GM12878 (cell line): ENCODE measurements around the gene CDCP2. TPM values are rescaled to one million over a fixed set of nuclear protein-coding genes. Genes with fewer than 3 reads are reported as not detected.

Source experiments
- ATAC-seq: fragments of 200-7000 bp; cut with Tn5 transposase; 3 replicates; pipeline ENCODE4 v1.9.1; 2020; ENCODE audit warnings: mild to moderate bottlenecking, moderate library complexity
- BruUV-seq: library from RNA; stranded (reverse); fragments of 400-500 nt; replicated peaks from 2 replicates; lab custom pipeline; 2021; lab: Mats Ljungman, UMichigan
- CTCF ChIA-PET: fragments of 300-600 bp; sonication (Branson Sonifier 250); formaldehyde crosslinking; extraction: SDS; loops from one replicate; lab custom pipeline; 2021; ENCODE audit warnings: inconsistent platforms; lab: Yijun Ruan, JAX
- POLR2A ChIA-PET: fragments of 350-600 bp; formaldehyde crosslinking; extraction: SDS; loops from one replicate; lab custom pipeline; 2021; ENCODE audit warnings: inconsistent platforms; lab: Charles Lee
- RAD21 ChIA-PET: fragments of 300-600 bp; sonication (Branson Sonifier 250); formaldehyde crosslinking; loops from one replicate; lab custom pipeline; 2023; ENCODE audit warnings: antibody characterized with exemption; ENCODE audit not compliant: unreplicated experiment; lab: Charles Lee
- SMC1A ChIA-PET: fragments of 300-600 bp; sonication (Branson Sonifier 250); formaldehyde crosslinking; loops from one replicate; lab custom pipeline; 2023; ENCODE audit not compliant: unreplicated experiment, uncharacterized antibody; lab: Charles Lee
- DNase-seq: peaks from one replicate; pipeline ENCODE4 v3.0.0-alpha.2; 2011; ENCODE audit warnings: low read depth, low spot score
- FAIRE-seq: peaks from 3 replicates; lab custom pipeline; 2011; peaks lifted over from hg19 to GRCh38; lab: Jason Lieb, UNC
- H2AFZ ChIP-seq: 2 replicates; pipeline ENCODE4 v1.6.0; 2011; ENCODE audit warnings: low read depth, low read length, control low read depth; ENCODE audit not compliant: control insufficient read depth
- H3K27ac ChIP-seq: 2 replicates; pipeline ENCODE4 v1.5.1; 2011; ENCODE audit warnings: control low read depth; ENCODE audit not compliant: control insufficient read depth, insufficient read depth
- H3K27me3 ChIP-seq, 2 experiments: replicated peaks in 1 of 2; 2 replicates each; pipeline versions ENCODE4 v1.6.0 to v1.6.1; 2011; ENCODE audit warnings: low read length in 1 of 2; ENCODE audit not compliant: control insufficient read depth in 2 of 2, insufficient read depth in 2 of 2
- H3K36me3 ChIP-seq, 2 experiments: 2 replicates each; pipeline ENCODE4 v1.5.1; 2011; ENCODE audit warnings: low read length in 1 of 2; ENCODE audit not compliant: control insufficient read depth in 2 of 2, insufficient read depth in 2 of 2
- H3K4me1 ChIP-seq: 2 replicates; pipeline ENCODE4 v1.6.1; 2011; ENCODE audit warnings: mild to moderate bottlenecking, low read length, moderate library complexity, mixed read lengths; ENCODE audit not compliant: control insufficient read depth, insufficient read depth
- H3K4me2 ChIP-seq: 2 replicates; pipeline ENCODE4 v1.6.0; 2011; ENCODE audit warnings: control low read depth; ENCODE audit not compliant: control insufficient read depth, insufficient read depth
- H3K4me3 ChIP-seq: fragments of 200-600 bp; sonication (generic); 2 replicates; pipeline ENCODE4 v1.5.1; 2016
- H3K79me2 ChIP-seq: 2 replicates; pipeline ENCODE4 v1.6.0; 2011; ENCODE audit warnings: low read length; ENCODE audit not compliant: control insufficient read depth, insufficient read depth
- H3K9ac ChIP-seq: 2 replicates; pipeline ENCODE4 v1.8.0; 2011; ENCODE audit warnings: low read length, control low read depth, mixed read lengths; ENCODE audit not compliant: control insufficient read depth, insufficient read depth
- H3K9me3 ChIP-seq: replicated peaks from 3 replicates; pipeline ENCODE4 v1.5.1; 2011; ENCODE audit warnings: mild to moderate bottlenecking, low read length; ENCODE audit not compliant: control insufficient read depth, insufficient read depth
- H4K20me1 ChIP-seq: 2 replicates; pipeline ENCODE4 v1.6.0; 2011; ENCODE audit not compliant: control insufficient read depth, insufficient read depth
- CBX5 ChIP-seq: sonication (generic); IDR thresholded peaks from 2 replicates; pipeline ENCODE4 v1.6.1; 2016; ENCODE audit warnings: low read depth, moderate library complexity, mild to moderate bottlenecking, inconsistent platforms
- MEF2B ChIP-seq: fragments of 450-650 bp; IDR thresholded peaks from 2 replicates; pipeline ENCODE4 v1.6.1; 2018; ENCODE audit warnings: mild to moderate bottlenecking, moderate library complexity; ENCODE audit not compliant: partially characterized antibody, poor library complexity, severe bottlenecking
- NR2F1 ChIP-seq: fragments of 450-650 bp; conservative IDR thresholded peaks from 2 replicates; pipeline ENCODE4 v1.6.1; 2017; ENCODE audit warnings: mild to moderate bottlenecking
- NRF1 ChIP-seq: conservative IDR thresholded peaks from 2 replicates; pipeline ENCODE4 v1.6.1; 2011; ENCODE audit warnings: mild to moderate bottlenecking, low read depth, low read length, improper control_type of control experiment
- POLR2AphosphoS2 ChIP-seq: IDR thresholded peaks from 2 replicates; pipeline ENCODE4 v1.6.1; 2011; ENCODE audit warnings: low read depth, mild to moderate bottlenecking, low read length, improper control_type of control experiment, moderate library complexity
- USF1 ChIP-seq: IDR thresholded peaks from 2 replicates; pipeline ENCODE4 v1.6.1; 2011; ENCODE audit warnings: borderline replicate concordance, low read depth, mild to moderate bottlenecking, moderate library complexity, mixed read lengths, low read length; ENCODE audit not compliant: insufficient read depth; ENCODE audit errors: extremely low read length
- WRNIP1 ChIP-seq: IDR thresholded peaks from 2 replicates; pipeline ENCODE4 v1.6.1; 2011; ENCODE audit warnings: low read depth, low read length, improper control_type of control experiment, borderline replicate concordance
- ZNF217 ChIP-seq: fragments of 450-650 bp; IDR thresholded peaks from 2 replicates; pipeline ENCODE4 v1.6.1; 2017; ENCODE audit warnings: antibody characterized with exemption, mild to moderate bottlenecking
- ZZZ3 ChIP-seq: IDR thresholded peaks from 2 replicates; pipeline ENCODE4 v1.6.1; 2011; ENCODE audit warnings: low read depth; ENCODE audit not compliant: control insufficient read depth, insufficient read length
- WGBS: methylation state at CpG from one replicate; pipeline ENCODE4 v1.1.6; 2016; ENCODE audit warnings: low lambda C conversion rate; ENCODE audit not compliant: insufficient replicate concordance, insufficient coverage; ENCODE audit errors: missing lambda C conversion rate; 5-methylcytosine and 5-hydroxymethylcytosine counted together
- in situ Hi-C: fragments of 300-500 bp; cut with MboI; formaldehyde crosslinking; loops from 9 replicates; pipeline ENCODE4 v1.14.3; 2018; ENCODE audit warnings: mixed read lengths
- intact Hi-C: fragments of 100-400 bp; cut with micrococcal nuclease; formaldehyde crosslinking; loops from one replicate; pipeline ENCODE4 v1.14.2; 2022; ENCODE audit not compliant: unreplicated experiment
- polyA plus RNA-seq, 11 experiments: library from polyadenylated mRNA; depleted of rRNA in 4 of 11; unstranded in 6 of 11; stranded (reverse) in 5 of 11; fragments of >200 nt; fragmentation: Nextera tagmentation in 4 of 11; fragmentation: Illumina TruSeq in 1 of 11; extraction: Ambion mirVana in 4 of 11; extraction: Trizol in 1 of 11; gene quantifications; 1 replicate in 1 of 11; 2 replicates in 10 of 11; pipeline versions ENCODE4 v1.2.1 to v1.2.3, GENCODE V29; 2011 to 2016; ENCODE audit warnings: inconsistent platforms in 2 of 11, missing spikeins in 2 of 11, low read depth in 1 of 11
- total RNA-seq, 4 experiments: library from RNA; depleted of rRNA in 3 of 4; stranded (reverse); fragments of >200 nt in 3 of 4; fragmentation: Illumina TruSeq in 1 of 4; extraction: Trizol in 1 of 4; gene quantifications; 2 replicates each; pipeline versions ENCODE4 v1.2.1 to v1.2.3, GENCODE V29; 2013 to 2021
- TF ChIP-seq, protein P1 (sequence below): fragments of 450-650 bp; IDR thresholded peaks from 2 replicates; pipeline ENCODE4 v1.6.1; 2017; ENCODE audit warnings: mild to moderate bottlenecking, moderate library complexity

The CDCP2 gene
- total and polyA plus RNA-seq, 10 of the 15 experiments (the other 5 are each of a cell fraction or from before 2014, with no cell fraction given), result 0.06 TPM; not detected in 9

- ChIA-PET CTCF (no interaction called here), RAD21 (no interaction called here), SMC1A (no interaction called here), POLR2A (no interaction called here)
- no peaks in the 10 kb centered on the region for H3K9me3 ChIP-seq
- intact Hi-C loops (no loop called here), in situ Hi-C loops (no loop called here)
- no peak overlapping the region for H2AFZ ChIP-seq
- DNase-seq, result no peak
- no peak overlapping the region for H3K27ac ChIP-seq
- H3K27me3 ChIP-seq, result no peaks in the 10 kb centered on the region
- H3K36me3 ChIP-seq, result no peaks in the 10 kb centered on the region
- no peak overlapping the region for H3K9ac ChIP-seq
- no peaks in the 10 kb centered on the region for H4K20me1 ChIP-seq
- no peak overlapping the region for H3K4me3 ChIP-seq
- BruUV-seq, result no TSS peak
- no peak for ATAC-seq
- H3K79me2 ChIP-seq, result no peaks in the 10 kb centered on the region
- 44% methylated on average over 3 of the region's 3 CpGs for WGBS
- H3K4me1 ChIP-seq, result no peaks in the 10 kb centered on the region
- H3K4me2 ChIP-seq, result no peak overlapping the region
- TF ChIP-seq, protein P1, sequence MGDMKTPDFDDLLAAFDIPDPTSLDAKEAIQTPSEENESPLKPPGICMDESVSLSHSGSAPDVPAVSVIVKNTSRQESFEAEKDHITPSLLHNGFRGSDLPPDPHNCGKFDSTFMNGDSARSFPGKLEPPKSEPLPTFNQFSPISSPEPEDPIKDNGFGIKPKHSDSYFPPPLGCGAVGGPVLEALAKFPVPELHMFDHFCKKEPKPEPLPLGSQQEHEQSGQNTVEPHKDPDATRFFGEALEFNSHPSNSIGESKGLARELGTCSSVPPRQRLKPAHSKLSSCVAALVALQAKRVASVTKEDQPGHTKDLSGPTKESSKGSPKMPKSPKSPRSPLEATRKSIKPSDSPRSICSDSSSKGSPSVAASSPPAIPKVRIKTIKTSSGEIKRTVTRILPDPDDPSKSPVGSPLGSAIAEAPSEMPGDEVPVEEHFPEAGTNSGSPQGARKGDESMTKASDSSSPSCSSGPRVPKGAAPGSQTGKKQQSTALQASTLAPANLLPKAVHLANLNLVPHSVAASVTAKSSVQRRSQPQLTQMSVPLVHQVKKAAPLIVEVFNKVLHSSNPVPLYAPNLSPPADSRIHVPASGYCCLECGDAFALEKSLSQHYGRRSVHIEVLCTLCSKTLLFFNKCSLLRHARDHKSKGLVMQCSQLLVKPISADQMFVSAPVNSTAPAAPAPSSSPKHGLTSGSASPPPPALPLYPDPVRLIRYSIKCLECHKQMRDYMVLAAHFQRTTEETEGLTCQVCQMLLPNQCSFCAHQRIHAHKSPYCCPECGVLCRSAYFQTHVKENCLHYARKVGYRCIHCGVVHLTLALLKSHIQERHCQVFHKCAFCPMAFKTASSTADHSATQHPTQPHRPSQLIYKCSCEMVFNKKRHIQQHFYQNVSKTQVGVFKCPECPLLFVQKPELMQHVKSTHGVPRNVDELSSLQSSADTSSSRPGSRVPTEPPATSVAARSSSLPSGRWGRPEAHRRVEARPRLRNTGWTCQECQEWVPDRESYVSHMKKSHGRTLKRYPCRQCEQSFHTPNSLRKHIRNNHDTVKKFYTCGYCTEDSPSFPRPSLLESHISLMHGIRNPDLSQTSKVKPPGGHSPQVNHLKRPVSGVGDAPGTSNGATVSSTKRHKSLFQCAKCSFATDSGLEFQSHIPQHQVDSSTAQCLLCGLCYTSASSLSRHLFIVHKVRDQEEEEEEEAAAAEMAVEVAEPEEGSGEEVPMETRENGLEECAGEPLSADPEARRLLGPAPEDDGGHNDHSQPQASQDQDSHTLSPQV, result no peak
- TF ChIP-seq CBX5 (no peak), ZZZ3 (no peak), MEF2B (no peak), USF1 (no peak), WRNIP1 (no peak), NR2F1 (no peak), ZNF217 (no peak), NRF1 (no peak), POLR2AphosphoS2 (no peak)
- FAIRE-seq, result no peak
Observed at GRCh38 chr1:54158071-54158470, 5.3 kb upstream of the CDCP2 start.
